ENCODE measurements around the gene IGF2R. TPM values are rescaled to one million over a fixed set of nuclear protein-coding genes. Genes with fewer than 3 reads are reported as not detected.

Gene IGF2R
- total and polyA plus RNA-seq, 8 donors, result 11.0 to 54.0 (median 34.7) TPM

GRCh38 chr6:160080097-160080496 lies 111.2 kb downstream of the IGF2R start:
- ATAC-seq, result no peak
- FAIRE-seq, result no peak
- no peaks in the 10 kb centered on the region for H3K27me3 ChIP-seq
- no peak for TF ChIP-seq CTCF (IDR thresholded peaks at IDR 0.05)
- no peaks in the 10 kb centered on the region for H3K9me3 ChIP-seq
- peaks cover 4 to 70% (median 33%) of the 10 kb centered on the region in 3 donors for H3K36me3 ChIP-seq
- DNase-seq, result no peak
- H3K4me1 ChIP-seq, result no peaks in the 10 kb centered on the region
- H3K27ac ChIP-seq, result no peak overlapping the region
- 94 to 95% methylated on average over 17 of the region's 17 CpGs for WGBS, 2 donors
- no peak overlapping the region for H3K4me3 ChIP-seq
- intact Hi-C loops (cut with DNase I), result loop anchor here in 1 of 3 donors (10.0 kb wide), 1 partner anchor 375 kb away; no protein-coding TSS in a partner anchor

GRCh38 chr6:160081398-160081797 lies 112.5 kb downstream of the IGF2R start:
- no peaks in the 10 kb centered on the region for H3K27me3 ChIP-seq
- no peaks in the 10 kb centered on the region for H3K4me1 ChIP-seq
- DNase-seq (no peak), ATAC-seq (no peak), FAIRE-seq (no peak)
- WGBS, 2 donors, result 94 to 95% methylated on average over 11 of the region's 11 CpGs
- no peak overlapping the region for H3K27ac ChIP-seq
- H3K4me3 ChIP-seq, result no peak overlapping the region
- TF ChIP-seq CTCF (IDR thresholded peaks at IDR 0.05), result no peak
- H3K36me3 ChIP-seq, result peaks cover 4 to 72% (median 35%) of the 10 kb centered on the region in 3 donors
- no peaks in the 10 kb centered on the region for H3K9me3 ChIP-seq
- intact Hi-C loops (cut with DNase I), result loop anchor here in 1 of 3 donors (10.0 kb wide), 1 partner anchor 373 kb away; no protein-coding TSS in a partner anchor

- no peaks in the 10 kb centered on the region for H3K4me1 ChIP-seq
- H3K4me3 ChIP-seq, result no peak overlapping the region
- no peaks in the 10 kb centered on the region for H3K9me3 ChIP-seq
- no peak for DNase-seq
- no peak for TF ChIP-seq CTCF (IDR thresholded peaks at IDR 0.05)
- H3K36me3 ChIP-seq, result peaks cover 4 to 84% (median 35%) of the 10 kb centered on the region in 3 donors
- no peak for ATAC-seq
- no peak overlapping the region for H3K27ac ChIP-seq
- intact Hi-C loops (cut with DNase I), result loop anchor here in 1 of 3 donors (10.0 kb wide), 1 partner anchor 372 kb away; no protein-coding TSS in a partner anchor
- WGBS, 2 donors, result 81 to 84% methylated on average over 8 of the region's 8 CpGs
- no peak for FAIRE-seq
- H3K27me3 ChIP-seq, result no peaks in the 10 kb centered on the region
Observed at GRCh38 chr6:160082627-160083026, 113.7 kb downstream of the IGF2R start.

GRCh38 chr6:160084198-160084776 lies 115.4 kb downstream of the IGF2R start:
- WGBS, 2 donors, result 94 to 98% methylated on average over 18 of the region's 18 CpGs

More at GRCh38 chr6:160084198-160084776, 115.4 kb downstream of the IGF2R start:
- no peak for ATAC-seq
- intact Hi-C loops (cut with DNase I), result loop anchor here in 1 of 3 donors (10.0 kb wide), 1 partner anchor 371 kb away; no protein-coding TSS in a partner anchor
- TF ChIP-seq CTCF (IDR thresholded peaks at IDR 0.05), result no peak
- H3K4me1 ChIP-seq, result no peaks in the 10 kb centered on the region
- FAIRE-seq, result no peak
- no peaks in the 10 kb centered on the region for H3K9me3 ChIP-seq
- no peak for DNase-seq
- no peak overlapping the region for H3K4me3 ChIP-seq
- H3K27me3 ChIP-seq, result no peaks in the 10 kb centered on the region
- H3K36me3 ChIP-seq, result peaks cover 4 to 77% (median 30%) of the 10 kb centered on the region in 3 donors
- no peak overlapping the region for H3K27ac ChIP-seq
